Measurements from ENCODE around the gene AK8. TPM values are rescaled to one million over a fixed set of nuclear protein-coding genes. Genes with fewer than 3 reads are reported as not detected.

The AK8 gene
- total RNA-seq, 1 experiment from 2014 or later = 2.5 TPM

DNA sequence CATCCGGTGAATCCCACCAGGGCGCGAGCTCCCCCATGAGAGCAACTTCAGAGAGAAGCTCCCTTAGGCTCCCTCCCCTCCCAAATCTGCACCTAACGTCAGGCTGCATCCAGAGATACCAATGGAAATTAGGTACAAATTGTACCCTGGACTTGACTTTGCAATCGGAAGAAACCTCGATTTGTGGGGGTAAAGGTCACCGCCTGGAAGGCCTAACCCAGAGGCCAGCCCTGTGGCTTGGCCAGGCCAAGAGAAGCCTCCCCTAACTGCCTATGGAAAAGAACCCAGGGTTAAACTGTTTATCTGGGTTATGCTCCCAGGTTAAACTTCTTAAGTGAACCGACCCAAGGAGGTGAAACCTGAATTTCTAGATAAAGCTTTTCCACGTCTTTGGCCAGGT lies 127.4 kb downstream of the AK8 start:
- Histone ChIP-seq H4K20me1 (ENCODE audit: insufficient read depth) (no peaks in the 10 kb centered on the region), H3K9ac (ENCODE audit: low read length) (no peak overlapping the region), H3K36me3 (ENCODE audit: control insufficient read depth in 1 of 2, insufficient read depth in 2 of 2, low read length in 2 of 2) (no peaks in the 10 kb centered on the region), H3K9me3 (ENCODE audit: control insufficient read depth in 1 of 2, insufficient read depth in 1 of 2, low read depth in 1 of 2, low read length in 2 of 2) (no peaks in the 10 kb centered on the region), H3K27ac (ENCODE audit: low read depth, low read length) (no peak overlapping the region), H3K4me2 (ENCODE audit: low read length) (no peak overlapping the region), H3K4me3 (replicated peaks in 1 of 2; ENCODE audit: low read depth in 1 of 2, low read length in 2 of 2) (no peak overlapping the region), H3K4me1 (ENCODE audit: control insufficient read depth in 1 of 2, insufficient read depth in 2 of 2, low read length in 2 of 2) (no peaks in the 10 kb centered on the region), H3K27me3 (ENCODE audit: insufficient read depth, low read length) (no peaks in the 10 kb centered on the region), H3K9me2 (ENCODE audit: insufficient read depth) (no peaks in the 10 kb centered on the region), H2AFZ (ENCODE audit: low read depth, low read length, poor library complexity, severe bottlenecking) (no peak overlapping the region), H3K79me2 (ENCODE audit: insufficient read depth, low read length) (no peaks in the 10 kb centered on the region)
- ATAC-seq (no peak), DNase-seq (ENCODE audit: low read depth, low spot score) (no peak)
- ChIA-PET RAD21 (ENCODE audit: low non-redundant PET in 1 of 2, low total read pairs in 2 of 2, uncharacterized antibody in 2 of 2, unreplicated experiment in 2 of 2) (no interaction called here), POLR2A (no interaction called here), CTCF (no interaction called here)
- TF ChIP-seq ELF1 (IDR thresholded peaks at IDR 0.05; ENCODE audit: borderline replicate concordance, low read depth) (no peak), JUND (IDR thresholded peaks at IDR 0.05) (no peak), EGR1 (IDR thresholded peaks at IDR 0.05; ENCODE audit: low read depth) (no peak), FOSL1 (IDR thresholded peaks at IDR 0.05; ENCODE audit: low read depth) (no peak), RAD21 (IDR thresholded peaks at IDR 0.05; ENCODE audit: low read depth) (no peak), SP1 (IDR thresholded peaks at IDR 0.05; ENCODE audit: low read depth) (no peak), SIN3A (IDR thresholded peaks at IDR 0.05; ENCODE audit: low read depth) (no peak), SRF (IDR thresholded peaks at IDR 0.05; ENCODE audit: low read depth) (no peak)
- TF ChIP-seq, protein P1, sequence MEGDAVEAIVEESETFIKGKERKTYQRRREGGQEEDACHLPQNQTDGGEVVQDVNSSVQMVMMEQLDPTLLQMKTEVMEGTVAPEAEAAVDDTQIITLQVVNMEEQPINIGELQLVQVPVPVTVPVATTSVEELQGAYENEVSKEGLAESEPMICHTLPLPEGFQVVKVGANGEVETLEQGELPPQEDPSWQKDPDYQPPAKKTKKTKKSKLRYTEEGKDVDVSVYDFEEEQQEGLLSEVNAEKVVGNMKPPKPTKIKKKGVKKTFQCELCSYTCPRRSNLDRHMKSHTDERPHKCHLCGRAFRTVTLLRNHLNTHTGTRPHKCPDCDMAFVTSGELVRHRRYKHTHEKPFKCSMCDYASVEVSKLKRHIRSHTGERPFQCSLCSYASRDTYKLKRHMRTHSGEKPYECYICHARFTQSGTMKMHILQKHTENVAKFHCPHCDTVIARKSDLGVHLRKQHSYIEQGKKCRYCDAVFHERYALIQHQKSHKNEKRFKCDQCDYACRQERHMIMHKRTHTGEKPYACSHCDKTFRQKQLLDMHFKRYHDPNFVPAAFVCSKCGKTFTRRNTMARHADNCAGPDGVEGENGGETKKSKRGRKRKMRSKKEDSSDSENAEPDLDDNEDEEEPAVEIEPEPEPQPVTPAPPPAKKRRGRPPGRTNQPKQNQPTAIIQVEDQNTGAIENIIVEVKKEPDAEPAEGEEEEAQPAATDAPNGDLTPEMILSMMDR (IDR thresholded peaks at IDR 0.05 in 2 of 3, conservative IDR thresholded peaks at IDR 0.05 in 1 of 3; ENCODE audit: borderline replicate concordance in 1 of 3, insufficient read depth in 1 of 3, low read depth in 2 of 3, low read length in 2 of 3) = no peak
- TF ChIP-seq, protein P2, sequence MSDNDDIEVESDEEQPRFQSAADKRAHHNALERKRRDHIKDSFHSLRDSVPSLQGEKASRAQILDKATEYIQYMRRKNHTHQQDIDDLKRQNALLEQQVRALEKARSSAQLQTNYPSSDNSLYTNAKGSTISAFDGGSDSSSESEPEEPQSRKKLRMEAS (IDR thresholded peaks at IDR 0.05) = no peak
- TF ChIP-seq, protein P3, sequence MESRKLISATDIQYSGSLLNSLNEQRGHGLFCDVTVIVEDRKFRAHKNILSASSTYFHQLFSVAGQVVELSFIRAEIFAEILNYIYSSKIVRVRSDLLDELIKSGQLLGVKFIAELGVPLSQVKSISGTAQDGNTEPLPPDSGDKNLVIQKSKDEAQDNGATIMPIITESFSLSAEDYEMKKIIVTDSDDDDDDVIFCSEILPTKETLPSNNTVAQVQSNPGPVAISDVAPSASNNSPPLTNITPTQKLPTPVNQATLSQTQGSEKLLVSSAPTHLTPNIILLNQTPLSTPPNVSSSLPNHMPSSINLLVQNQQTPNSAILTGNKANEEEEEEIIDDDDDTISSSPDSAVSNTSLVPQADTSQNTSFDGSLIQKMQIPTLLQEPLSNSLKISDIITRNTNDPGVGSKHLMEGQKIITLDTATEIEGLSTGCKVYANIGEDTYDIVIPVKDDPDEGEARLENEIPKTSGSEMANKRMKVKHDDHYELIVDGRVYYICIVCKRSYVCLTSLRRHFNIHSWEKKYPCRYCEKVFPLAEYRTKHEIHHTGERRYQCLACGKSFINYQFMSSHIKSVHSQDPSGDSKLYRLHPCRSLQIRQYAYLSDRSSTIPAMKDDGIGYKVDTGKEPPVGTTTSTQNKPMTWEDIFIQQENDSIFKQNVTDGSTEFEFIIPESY (IDR thresholded peaks at IDR 0.05; ENCODE audit: extremely low read depth, insufficient replicate concordance, low read length) = no peak
- TF ChIP-seq, protein P4, sequence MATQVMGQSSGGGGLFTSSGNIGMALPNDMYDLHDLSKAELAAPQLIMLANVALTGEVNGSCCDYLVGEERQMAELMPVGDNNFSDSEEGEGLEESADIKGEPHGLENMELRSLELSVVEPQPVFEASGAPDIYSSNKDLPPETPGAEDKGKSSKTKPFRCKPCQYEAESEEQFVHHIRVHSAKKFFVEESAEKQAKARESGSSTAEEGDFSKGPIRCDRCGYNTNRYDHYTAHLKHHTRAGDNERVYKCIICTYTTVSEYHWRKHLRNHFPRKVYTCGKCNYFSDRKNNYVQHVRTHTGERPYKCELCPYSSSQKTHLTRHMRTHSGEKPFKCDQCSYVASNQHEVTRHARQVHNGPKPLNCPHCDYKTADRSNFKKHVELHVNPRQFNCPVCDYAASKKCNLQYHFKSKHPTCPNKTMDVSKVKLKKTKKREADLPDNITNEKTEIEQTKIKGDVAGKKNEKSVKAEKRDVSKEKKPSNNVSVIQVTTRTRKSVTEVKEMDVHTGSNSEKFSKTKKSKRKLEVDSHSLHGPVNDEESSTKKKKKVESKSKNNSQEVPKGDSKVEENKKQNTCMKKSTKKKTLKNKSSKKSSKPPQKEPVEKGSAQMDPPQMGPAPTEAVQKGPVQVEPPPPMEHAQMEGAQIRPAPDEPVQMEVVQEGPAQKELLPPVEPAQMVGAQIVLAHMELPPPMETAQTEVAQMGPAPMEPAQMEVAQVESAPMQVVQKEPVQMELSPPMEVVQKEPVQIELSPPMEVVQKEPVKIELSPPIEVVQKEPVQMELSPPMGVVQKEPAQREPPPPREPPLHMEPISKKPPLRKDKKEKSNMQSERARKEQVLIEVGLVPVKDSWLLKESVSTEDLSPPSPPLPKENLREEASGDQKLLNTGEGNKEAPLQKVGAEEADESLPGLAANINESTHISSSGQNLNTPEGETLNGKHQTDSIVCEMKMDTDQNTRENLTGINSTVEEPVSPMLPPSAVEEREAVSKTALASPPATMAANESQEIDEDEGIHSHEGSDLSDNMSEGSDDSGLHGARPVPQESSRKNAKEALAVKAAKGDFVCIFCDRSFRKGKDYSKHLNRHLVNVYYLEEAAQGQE (IDR thresholded peaks at IDR 0.05; ENCODE audit: low read depth) = no peak
- BruUV-seq (replicated peaks) = no TSS peak
- intact Hi-C loops (cut with micrococcal nuclease) = no loop called here
